NCI-H82 treated with DMSO at 0.1 percent for 48 hours (cell line): Measurements from ENCODE around the gene NOL6.
"Not testable (repeated sequence)": the region's sequence is repeated elsewhere in the genome, so short reads cannot be mapped to it uniquely, and the experiment has no call there.

Experiments
- DNase-seq: peaks from one replicate; lab custom pipeline; 2025; ENCODE audit not compliant: unreplicated experiment; lab: John Stamatoyannopoulos, UW

NOL6 gene

GRCh38 chr9:33472881-33473615 lies 676 bp downstream of the NOL6 start:
- no peak for DNase-seq

- no peak for DNase-seq
These were observed 1.4 kb downstream of the NOL6 start for GRCh38 chr9:33472171-33472880.

- no peak for DNase-seq
These were observed 2.4 kb downstream of the NOL6 start for GRCh38 chr9:33471361-33471760.

DNA sequence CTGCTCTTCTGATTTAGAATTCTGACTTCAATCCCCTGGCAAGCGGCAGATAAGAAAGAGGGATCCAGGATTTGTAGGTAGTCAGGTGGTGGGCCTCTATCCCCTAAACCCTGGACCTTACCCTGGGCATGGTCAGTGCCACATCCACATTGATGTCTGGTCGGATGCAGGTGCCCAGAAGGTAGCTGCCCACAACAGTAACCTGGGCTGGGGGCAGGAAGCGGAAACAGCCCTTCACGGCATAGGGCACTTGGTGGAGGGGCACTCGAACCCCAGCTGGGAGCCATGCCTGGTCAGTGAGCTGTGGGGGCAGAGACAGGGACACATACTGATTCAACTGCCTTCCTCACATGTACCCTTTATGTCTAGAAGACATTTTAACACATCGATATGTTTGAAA lies 3.8 kb downstream of the NOL6 start:
- DNase-seq = no peak

DNA sequence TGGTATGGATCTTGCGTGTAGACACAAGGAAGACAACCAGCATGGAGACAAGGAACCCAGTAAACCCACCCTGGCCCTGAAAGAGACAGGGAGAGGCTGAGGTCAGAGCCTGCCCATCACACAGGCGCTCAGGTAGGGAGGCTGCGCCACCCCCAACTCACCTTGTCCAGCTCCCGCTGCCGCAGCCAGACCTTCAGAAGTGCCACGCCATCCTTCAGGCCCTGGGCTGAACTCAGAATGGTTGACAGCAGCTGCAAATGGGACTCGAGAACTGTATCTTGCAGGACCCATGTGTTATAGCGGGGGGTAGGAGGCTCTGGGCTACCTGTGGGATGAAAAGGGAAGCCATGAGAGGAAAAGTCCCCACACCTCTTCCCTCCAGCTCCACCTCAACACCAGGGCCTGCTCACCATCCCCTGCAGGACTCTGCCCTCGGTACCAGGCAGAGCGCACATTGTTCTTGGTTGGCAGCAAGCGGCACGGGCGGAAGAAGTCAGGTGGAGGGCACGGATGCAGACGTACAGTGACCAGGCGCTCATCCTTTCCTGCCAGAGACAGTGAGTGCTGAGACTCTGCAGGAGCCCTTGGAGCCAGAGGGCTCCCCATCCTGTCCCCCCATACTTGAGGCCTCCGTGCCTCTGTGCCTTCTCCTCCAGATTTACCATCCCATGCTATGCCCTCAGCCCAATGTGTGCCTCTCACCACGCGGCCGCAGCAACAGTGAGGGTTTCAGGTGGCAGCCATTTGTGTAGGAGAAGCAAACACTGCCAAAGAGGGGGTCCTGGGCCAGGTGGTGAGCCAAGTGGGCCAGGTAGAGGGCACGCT lies 4.7 kb downstream of the NOL6 start:
- no peak for DNase-seq

GRCh38 chr9:33468215-33468730 lies 5.5 kb downstream of the NOL6 start:
- no peak for DNase-seq

DNA sequence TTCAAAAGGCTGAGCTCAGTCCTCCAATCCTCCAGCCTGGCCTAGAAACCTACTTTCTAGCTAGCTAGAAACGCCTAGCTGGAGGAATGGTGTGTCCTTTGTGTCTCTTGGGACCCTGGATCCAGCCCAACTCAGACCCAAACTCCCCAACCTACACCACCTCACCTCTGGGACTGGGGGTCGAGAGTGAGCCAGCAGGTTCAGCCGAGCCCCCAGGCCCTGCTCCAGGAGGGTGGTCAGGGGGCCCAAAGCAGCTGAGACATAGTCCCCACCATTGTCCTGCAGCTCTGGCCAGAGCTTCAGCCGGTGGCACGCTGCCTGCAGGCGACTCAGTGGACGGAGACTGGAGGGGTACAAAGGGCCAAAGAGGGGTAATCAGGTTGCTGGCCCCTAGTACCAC lies 6.2 kb downstream of the NOL6 start:
- DNase-seq = no peak

DNA sequence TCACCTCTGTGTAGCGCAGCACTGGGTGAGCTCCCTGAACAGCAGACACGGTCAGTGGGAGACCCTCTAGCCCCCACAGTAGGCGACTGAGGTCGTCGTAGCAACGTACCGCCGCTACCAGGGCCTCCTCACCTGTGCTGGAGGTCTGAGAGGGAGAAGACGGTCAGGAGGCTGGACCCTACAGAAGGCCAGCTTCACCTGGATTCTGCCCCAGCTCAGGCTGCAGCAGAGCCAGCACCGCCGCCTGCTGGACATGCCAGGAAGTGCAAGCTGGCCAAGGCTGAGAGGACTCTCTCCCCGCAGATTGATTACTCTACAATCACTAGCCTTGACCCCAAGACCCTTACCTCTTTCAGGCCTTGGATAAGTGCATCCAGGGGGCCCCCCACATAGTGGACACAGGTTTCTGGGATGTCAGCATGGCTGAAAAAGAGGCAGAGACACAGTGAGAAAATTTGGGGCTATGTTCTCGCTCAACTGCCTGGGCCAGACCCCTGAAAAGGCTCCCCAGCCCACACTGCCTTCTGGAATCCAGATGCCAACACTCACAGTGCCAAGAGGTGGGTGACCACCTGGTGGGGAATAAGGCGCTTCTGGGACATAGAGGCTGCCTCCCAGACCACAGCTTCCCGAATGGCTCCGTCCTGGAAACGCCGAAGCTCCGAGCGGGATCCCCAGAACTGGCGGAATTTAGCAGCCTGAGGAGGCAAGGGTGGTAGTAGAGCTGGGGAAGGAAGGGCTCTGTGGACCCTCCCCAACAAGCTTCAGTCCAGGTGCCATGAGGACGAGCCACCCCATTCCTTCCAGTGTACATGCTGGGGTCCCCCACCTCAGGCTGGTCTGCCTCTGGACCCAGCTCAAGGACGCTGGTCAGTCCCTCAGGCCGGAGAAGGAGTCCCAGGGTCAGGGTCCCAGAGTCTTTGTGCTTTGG lies 6.9 kb downstream of the NOL6 start:
- DNase-seq = no peak

DNA sequence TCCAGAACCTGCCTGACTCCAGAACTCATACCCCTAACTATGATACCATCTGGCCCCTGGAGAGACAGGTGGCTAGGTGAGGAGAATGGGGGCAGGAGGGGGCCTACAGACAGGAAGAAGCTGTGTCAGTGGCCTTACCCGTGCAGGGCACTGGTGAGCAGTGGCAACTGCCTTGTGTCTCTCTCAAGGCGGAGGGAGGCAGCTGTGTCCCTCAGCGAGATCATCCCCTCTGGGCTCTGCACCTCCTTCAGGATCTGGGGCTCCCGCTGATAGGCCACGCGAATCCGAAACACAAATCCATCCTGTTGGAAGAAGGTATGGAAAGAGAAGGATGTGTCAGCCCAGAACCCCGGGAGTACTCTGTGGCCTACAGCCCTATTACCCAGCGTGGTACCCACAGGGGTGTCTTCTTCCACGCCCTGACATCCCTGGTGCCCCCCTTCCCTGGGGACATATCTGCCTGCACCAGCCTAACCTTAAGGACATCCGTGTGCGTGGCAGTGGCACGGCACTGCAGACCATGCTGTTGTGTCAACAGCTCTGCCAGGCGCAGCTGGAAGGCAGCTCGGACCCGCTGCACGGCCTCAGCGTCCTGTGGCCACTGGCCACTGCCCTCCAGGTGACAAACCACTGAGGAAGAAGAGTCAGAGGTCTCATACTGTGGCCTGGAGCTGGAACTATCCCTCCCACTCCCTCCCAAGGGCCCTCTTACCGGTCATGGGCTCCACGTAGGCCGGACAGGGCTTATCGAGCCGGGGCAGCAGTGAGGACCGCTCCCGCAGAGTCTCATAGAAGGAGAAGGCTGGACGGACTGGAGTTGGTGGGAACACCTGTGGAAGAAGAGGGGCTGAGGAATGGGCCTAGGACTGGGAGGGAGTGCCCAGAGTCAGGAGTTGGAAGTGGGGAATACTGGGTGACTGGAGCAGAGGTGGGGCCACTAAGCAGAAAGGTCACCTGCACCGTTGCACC lies 7.8 kb downstream of the NOL6 start:
- DNase-seq = no peak

- no peak for DNase-seq
These were observed 8.6 kb downstream of the NOL6 start for GRCh38 chr9:33465096-33465495.

GRCh38 chr9:33464045-33464636 lies 9.6 kb downstream of the NOL6 start:
- DNase-seq = no peak

DNA sequence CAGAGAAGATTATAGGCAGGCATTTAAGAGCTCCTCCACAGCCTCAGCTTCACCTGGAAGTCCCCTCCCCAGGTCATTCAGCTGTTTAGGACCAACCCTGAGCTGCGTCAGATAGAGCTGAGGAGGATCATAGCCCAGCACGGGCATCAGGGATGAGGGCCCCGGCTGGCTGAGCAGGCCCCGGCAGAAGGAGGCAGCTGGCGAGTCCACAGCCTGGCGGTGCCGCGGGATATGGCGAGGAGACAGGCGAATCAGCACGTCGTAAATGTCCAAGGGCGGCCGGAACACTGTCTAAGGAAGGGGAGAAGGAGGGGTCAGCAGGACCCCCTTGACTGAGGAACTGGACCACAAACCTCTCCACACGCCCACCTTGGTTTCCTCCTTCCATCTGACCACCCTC lies 10.6 kb downstream of the NOL6 start:
- DNase-seq = no peak

- DNase-seq = no peak
These were observed 12.2 kb downstream of the NOL6 start for GRCh38 chr9:33461492-33461891.

DNA sequence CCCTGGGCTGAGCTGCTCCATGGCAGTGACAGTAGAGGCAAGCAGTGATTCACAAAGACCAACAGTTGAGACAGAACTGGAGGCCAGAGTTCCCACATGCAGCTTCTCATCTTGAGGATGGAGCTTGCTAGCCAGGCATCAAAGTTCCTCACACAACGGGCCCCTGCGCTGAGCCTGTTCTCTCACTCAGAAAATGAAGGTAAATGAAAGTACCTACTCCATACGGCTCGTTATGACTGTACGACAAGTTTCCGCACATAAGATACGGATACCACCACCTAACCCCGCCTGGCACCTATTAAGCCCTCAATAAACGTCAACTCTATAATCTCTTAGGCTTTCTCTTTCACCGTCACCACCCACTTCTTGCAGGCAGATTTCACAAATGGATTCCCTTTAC lies 12.9 kb downstream of the NOL6 start:
- DNase-seq = no peak

GRCh38 chr9:33459115-33459514 lies 14.6 kb downstream of the NOL6 start:
- no peak for DNase-seq

- DNase-seq = no peak
These were observed 15.3 kb downstream of the NOL6 start for GRCh38 chr9:33458444-33458843.

DNA sequence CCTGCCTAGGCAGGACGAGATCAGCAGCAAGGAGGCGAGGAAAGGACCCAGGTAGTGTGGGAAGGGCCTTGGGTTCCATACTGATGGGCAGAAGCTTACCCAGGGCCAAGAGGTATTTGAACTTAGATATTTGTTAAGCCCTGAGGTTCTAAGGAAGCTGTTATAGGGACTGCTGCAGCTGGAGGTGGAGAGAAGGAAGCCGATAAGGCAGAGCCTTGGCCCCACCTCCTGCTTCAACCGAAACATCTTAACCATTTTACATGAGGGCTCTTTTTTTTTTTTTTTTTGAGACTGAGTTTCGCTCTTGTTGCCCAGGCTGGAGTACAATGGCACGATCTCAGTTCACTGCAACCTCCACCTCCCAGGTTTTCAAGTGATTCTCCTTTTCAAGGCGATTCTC lies 17.8 kb downstream of the NOL6 start:
- no peak for DNase-seq

- DNase-seq = not testable (repeated sequence)
These were observed 18.3 kb downstream of the NOL6 start for GRCh38 chr9:33455456-33455855.

DNA sequence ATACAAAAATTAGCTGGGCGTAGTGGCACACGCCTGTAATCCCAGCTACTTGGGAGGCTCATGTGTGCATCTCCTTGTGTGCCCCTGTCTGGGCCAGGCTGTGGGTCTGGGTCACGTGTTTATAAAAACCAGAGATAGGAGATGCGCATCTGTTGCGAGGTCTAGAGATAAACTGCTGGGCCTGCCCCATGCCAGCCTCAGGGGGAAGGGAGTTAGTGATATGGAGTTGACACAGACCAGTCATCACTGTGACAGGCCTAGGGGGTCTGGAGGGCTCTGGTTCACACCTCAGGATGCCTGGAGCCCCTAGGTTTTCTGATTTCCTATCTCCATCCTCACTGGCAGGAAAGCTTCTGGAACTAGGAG lies 19.1 kb downstream of the NOL6 start:
- not testable (repeated sequence) for DNase-seq
